GM10248 (cell line): ENCODE measurements around the gene GPRIN1.

Source experiments
- CTCF ChIA-PET: fragments of 300-600 bp; sonication (Branson Sonifier 250); formaldehyde crosslinking; extraction: SDS; loops from one replicate; lab custom pipeline; 2021; ENCODE audit warnings: antibody characterized with exemption; lab: Yijun Ruan, JAX
- POLR2A ChIA-PET: fragments of 350-650 bp; sonication (Branson Sonifier 250); formaldehyde crosslinking; extraction: SDS; loops from one replicate; lab custom pipeline; 2020; ENCODE audit warnings: antibody characterized with exemption; lab: Yijun Ruan, JAX
- DNase-seq: peaks from one replicate; pipeline ENCODE4 v3.0.0; 2012; ENCODE audit errors: extremely low spot score
- CTCF ChIP-seq: IDR thresholded peaks from 2 replicates; pipeline ENCODE4 v1.5.1; 2012; ENCODE audit warnings: mild to moderate bottlenecking, low read depth; ENCODE audit errors: extremely low read depth, missing control alignments, control extremely low read depth

GPRIN1 gene

GRCh38 chr5:176638437-176638836 is 28.5 kb upstream of the GPRIN1 start:
- ChIA-PET CTCF (no interaction called here), POLR2A (no interaction called here)
- no peak for DNase-seq
- TF ChIP-seq CTCF = no peak

GRCh38 chr5:176637556-176637955 is 27.6 kb upstream of the GPRIN1 start:
- no peak for TF ChIP-seq CTCF
- DNase-seq = no peak
- ChIA-PET CTCF (no interaction called here), POLR2A (no interaction called here)

GRCh38 chr5:176636426-176636825 is 26.5 kb upstream of the GPRIN1 start:
- no peak for DNase-seq
- TF ChIP-seq CTCF = no peak
- CTCF ChIA-PET = no interaction called here
- POLR2A ChIA-PET = no interaction called here

- no peak for TF ChIP-seq CTCF
- no peak for DNase-seq
- ChIA-PET CTCF (interaction anchor here (1.3 to 2.3 kb wide), 3 partner anchors 24 to 60 kb away, joined by 3 to 12 read pairs (median 4); no protein-coding TSS in a partner anchor), POLR2A (no interaction called here)
These were observed 23.6 kb upstream of the GPRIN1 start for GRCh38 chr5:176633598-176633997.

- no peak for TF ChIP-seq CTCF
These were observed 22.8 kb upstream of the GPRIN1 start for GRCh38 chr5:176632745-176633144.

GRCh38 chr5:176631383-176632200 is 21.6 kb upstream of the GPRIN1 start:
- no peak for DNase-seq
- CTCF ChIA-PET = interaction anchor here (1.5 to 2.9 kb wide), 3 partner anchors 15 to 29 kb away, joined by 4 to 10 read pairs (median 9); no protein-coding TSS in a partner anchor
- POLR2A ChIA-PET = no interaction called here
- TF ChIP-seq CTCF = no peak

More at GRCh38 chr5:176632745-176633144, 22.8 kb upstream of the GPRIN1 start:
- DNase-seq = no peak
- ChIA-PET POLR2A (no interaction called here), CTCF (interaction anchor here (1.3 to 2.3 kb wide), 3 partner anchors 25 to 59 kb away, joined by 3 to 12 read pairs (median 4); no protein-coding TSS in a partner anchor)
